Measurements from ENCODE around the gene DUSP11.

GRCh38 chr2:73714091-73714490, 65.8 kb downstream of the DUSP11 start:
- TF ChIP-seq CTCF (IDR thresholded peaks at IDR 0.05 in 2 of 3, conservative IDR thresholded peaks at IDR 0.05 in 1 of 3; ENCODE audit: borderline replicate concordance in 1 of 3, insufficient read depth in 1 of 3, low read depth in 2 of 3, low read length in 2 of 3): no peak
- peak; percentile 32; the same call in 1 of the 2 replicates for TF ChIP-seq ZNF274 (IDR thresholded peaks at IDR 0.05; ENCODE audit: low read depth, low read length)
- no peak for TF ChIP-seq POLR2AphosphoS5 (IDR thresholded peaks at IDR 0.05; ENCODE audit: low read depth, low read length)
- TF ChIP-seq MAX (IDR thresholded peaks at IDR 0.05): no peak
- TF ChIP-seq RAD21 (IDR thresholded peaks at IDR 0.05; ENCODE audit: low read depth): no peak
- no peak for TF ChIP-seq TCF7L2 (IDR thresholded peaks at IDR 0.05; ENCODE audit: borderline replicate concordance, extremely low read depth, insufficient read depth, insufficient read length)
- TF ChIP-seq SIN3A (IDR thresholded peaks at IDR 0.05; ENCODE audit: low read depth): no peak

All from HCT116 (cell line).